A673 (cell line): ENCODE data around the gene TRRAP. TPM values are rescaled to one million over a fixed set of nuclear protein-coding genes. Genes with fewer than 3 reads are reported as not detected.
A peak's percentile ranks its signal among the peaks of the same experiment; 100 is the strongest.

Experiments used
- BruUV-seq: library from RNA; stranded (reverse); fragments of 400-500 nt; replicated peaks from 2 replicates; lab custom pipeline; 2021; lab: Mats Ljungman, UMichigan
- CTCF ChIA-PET: fragments of 300-600 bp; sonication (Branson Sonifier 250); formaldehyde crosslinking; loops from one replicate; lab custom pipeline; 2022; ENCODE audit warnings: antibody characterized with exemption; lab: Charles Lee
- POLR2A ChIA-PET: fragments of 300-600 bp; sonication (Branson Sonifier 250); formaldehyde crosslinking; loops from one replicate; lab custom pipeline; 2022; ENCODE audit warnings: antibody characterized with exemption; ENCODE audit not compliant: low non-redundant PET; lab: Charles Lee
- DNase-seq: peaks from one replicate; pipeline ENCODE4 v3.0.0-alpha.2; 2015; ENCODE audit warnings: low spot score
- H3K27ac ChIP-seq: fragments of 200-600 bp; sonication (generic); 2 replicates; pipeline ENCODE4 v1.5.1; 2016; ENCODE audit warnings: mixed run types, low read depth, mild to moderate bottlenecking, mixed read lengths, antibody characterized with exemption, low read length; ENCODE audit not compliant: poor library complexity, severe bottlenecking
- H3K27me3 ChIP-seq: fragments of 200-600 bp; sonication (generic); replicated peaks from 2 replicates; pipeline ENCODE4 v1.6.1; 2017; ENCODE audit warnings: mixed run types, low read depth, mild to moderate bottlenecking, mixed read lengths, antibody characterized with exemption, low read length; ENCODE audit not compliant: insufficient read depth, poor library complexity
- H3K36me3 ChIP-seq: fragments of 200-600 bp; sonication (generic); 2 replicates; pipeline ENCODE4 v1.6.1; 2016; ENCODE audit warnings: mixed run types, mild to moderate bottlenecking, mixed read lengths, antibody characterized with exemption, low read length; ENCODE audit not compliant: insufficient read depth, poor library complexity, severe bottlenecking
- H3K4me1 ChIP-seq: fragments of 200-600 bp; sonication (generic); 2 replicates; pipeline ENCODE4 v1.6.1; 2017; ENCODE audit warnings: mixed run types, mild to moderate bottlenecking, mixed read lengths, antibody characterized with exemption, low read length; ENCODE audit not compliant: insufficient read depth, poor library complexity, severe bottlenecking
- H3K4me3 ChIP-seq: fragments of 200-600 bp; sonication (generic); 2 replicates; pipeline ENCODE4 v1.5.1; 2016; ENCODE audit warnings: low read depth, mixed run types, mild to moderate bottlenecking, mixed read lengths, low read length; ENCODE audit not compliant: poor library complexity, severe bottlenecking
- H3K9me3 ChIP-seq: fragments of 200-600 bp; sonication (generic); 2 replicates; pipeline ENCODE4 v1.6.1; 2016; ENCODE audit warnings: mixed run types, low read depth, mild to moderate bottlenecking, mixed read lengths, antibody characterized with exemption, low read length; ENCODE audit not compliant: poor library complexity, severe bottlenecking
- EZH2 ChIP-seq: fragments of 200-600 bp; sonication (generic); IDR thresholded peaks from 2 replicates; pipeline ENCODE4 v1.6.1; 2017; ENCODE audit warnings: borderline replicate concordance, low read depth, mild to moderate bottlenecking, mixed read lengths, antibody characterized with exemption, low read length; ENCODE audit not compliant: poor library complexity, severe bottlenecking
- intact Hi-C: fragments of 100-400 bp; cut with micrococcal nuclease; formaldehyde crosslinking; loops from one replicate; pipeline ENCODE4 v1.10.0; 2022; ENCODE audit not compliant: unreplicated experiment
- total RNA-seq: library from RNA; stranded (reverse); gene quantifications from 2 replicates; pipeline ENCODE4 v1.2.3, GENCODE V29; 2021
- TF ChIP-seq, protein P1 (sequence below): fragments of 300-800, 200-600 bp; sonication (generic); conservative IDR thresholded peaks from 2 replicates; pipeline ENCODE4 v1.5.1; 2017; ENCODE audit warnings: low read depth, mild to moderate bottlenecking, antibody characterized with exemption, low read length, moderate library complexity, mixed read lengths

TRRAP gene
- total RNA-seq, 1 experiment from 2014 or later = 50.2 TPM

GRCh38 chr7:99011341-99011705 is 133.0 kb downstream of the TRRAP start:
- Histone ChIP-seq H3K27ac (no peak overlapping the region), H3K36me3 (peaks cover 63% of the 10 kb centered on the region), H3K4me3 (no peak overlapping the region), H3K9me3 (no peaks in the 10 kb centered on the region), H3K4me1 (no peaks in the 10 kb centered on the region), H3K27me3 (no peaks in the 10 kb centered on the region)
- no peak for DNase-seq
- no TSS peak for BruUV-seq
- ChIA-PET CTCF (no interaction called here), POLR2A (no interaction called here)
- intact Hi-C loops = no loop called here
- TF ChIP-seq, protein P1, sequence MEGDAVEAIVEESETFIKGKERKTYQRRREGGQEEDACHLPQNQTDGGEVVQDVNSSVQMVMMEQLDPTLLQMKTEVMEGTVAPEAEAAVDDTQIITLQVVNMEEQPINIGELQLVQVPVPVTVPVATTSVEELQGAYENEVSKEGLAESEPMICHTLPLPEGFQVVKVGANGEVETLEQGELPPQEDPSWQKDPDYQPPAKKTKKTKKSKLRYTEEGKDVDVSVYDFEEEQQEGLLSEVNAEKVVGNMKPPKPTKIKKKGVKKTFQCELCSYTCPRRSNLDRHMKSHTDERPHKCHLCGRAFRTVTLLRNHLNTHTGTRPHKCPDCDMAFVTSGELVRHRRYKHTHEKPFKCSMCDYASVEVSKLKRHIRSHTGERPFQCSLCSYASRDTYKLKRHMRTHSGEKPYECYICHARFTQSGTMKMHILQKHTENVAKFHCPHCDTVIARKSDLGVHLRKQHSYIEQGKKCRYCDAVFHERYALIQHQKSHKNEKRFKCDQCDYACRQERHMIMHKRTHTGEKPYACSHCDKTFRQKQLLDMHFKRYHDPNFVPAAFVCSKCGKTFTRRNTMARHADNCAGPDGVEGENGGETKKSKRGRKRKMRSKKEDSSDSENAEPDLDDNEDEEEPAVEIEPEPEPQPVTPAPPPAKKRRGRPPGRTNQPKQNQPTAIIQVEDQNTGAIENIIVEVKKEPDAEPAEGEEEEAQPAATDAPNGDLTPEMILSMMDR = no peak
- no peak for TF ChIP-seq EZH2

DNA sequence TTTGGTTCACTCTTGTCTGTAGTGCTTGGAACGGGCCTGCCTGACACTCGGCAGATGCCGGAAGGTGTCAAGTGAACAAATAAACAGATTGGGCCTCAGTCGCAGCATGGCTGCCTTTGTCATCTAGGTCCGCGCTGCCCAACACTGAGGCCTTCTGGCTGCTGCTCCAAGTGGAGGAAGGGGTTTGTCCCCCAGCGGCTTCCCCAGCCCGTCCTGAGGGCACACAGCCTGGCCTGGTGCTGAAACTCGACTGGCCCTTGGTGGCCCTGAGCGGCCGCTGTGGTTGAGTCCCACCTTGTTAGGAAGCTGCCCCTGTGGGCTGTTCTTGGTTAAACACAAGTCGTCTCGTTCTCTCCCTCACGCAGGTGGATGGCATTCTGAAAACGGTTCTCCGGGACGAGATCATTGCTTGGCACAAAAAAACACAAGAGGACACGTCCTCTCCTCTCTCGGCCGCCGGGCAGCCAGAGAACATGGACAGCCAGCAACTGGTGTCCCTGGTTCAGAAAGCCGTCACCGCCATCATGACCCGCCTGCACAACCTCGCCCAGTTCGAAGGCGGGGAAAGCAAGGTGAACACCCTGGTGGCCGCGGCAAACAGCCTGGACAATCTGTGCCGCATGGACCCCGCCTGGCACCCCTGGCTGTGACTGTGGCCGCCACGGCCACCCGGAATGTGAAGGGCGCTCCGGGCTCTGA is 133.5 kb downstream of the TRRAP start:
- intact Hi-C loops = no loop called here
- TF ChIP-seq EZH2 = no peak
- Histone ChIP-seq H3K36me3 (peaks cover 57% of the 10 kb centered on the region), H3K27me3 (no peaks in the 10 kb centered on the region), H3K27ac (no peak overlapping the region), H3K9me3 (no peaks in the 10 kb centered on the region), H3K4me1 (no peaks in the 10 kb centered on the region), H3K4me3 (no peak overlapping the region)
- ChIA-PET CTCF (no interaction called here), POLR2A (no interaction called here)
- no peak for DNase-seq
- no TSS peak for BruUV-seq

DNA sequence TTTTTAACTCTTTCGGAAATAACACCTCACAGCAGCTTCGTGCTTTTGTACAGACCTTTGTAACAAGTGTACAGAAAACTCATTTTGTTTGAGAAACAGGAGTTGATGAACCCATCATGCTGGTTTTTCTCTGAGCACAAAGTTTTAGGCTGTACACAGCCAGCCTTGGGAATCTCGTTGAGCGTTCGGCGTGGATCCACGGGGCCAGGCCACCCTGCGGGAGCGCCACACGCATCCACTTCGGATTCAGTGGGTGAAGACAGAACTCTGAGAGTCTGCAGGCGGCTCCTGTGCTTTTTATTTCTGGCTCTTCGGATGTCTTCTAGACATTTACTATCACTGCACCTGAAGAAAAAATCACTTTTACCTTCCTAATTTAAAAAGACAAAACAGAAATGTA is 134.4 kb downstream of the TRRAP start:
- H3K4me3 ChIP-seq = no peak overlapping the region
- no peak overlapping the region for H3K27ac ChIP-seq
- peaks cover 54% of the 10 kb centered on the region for H3K36me3 ChIP-seq
- ChIA-PET POLR2A (no interaction called here), CTCF (no interaction called here)
- TF ChIP-seq, protein P1 = no peak
- no peak for TF ChIP-seq EZH2
- no peaks in the 10 kb centered on the region for H3K27me3 ChIP-seq
- DNase-seq = no peak
- TSS peak; percentile 56 for BruUV-seq
- no peaks in the 10 kb centered on the region for H3K4me1 ChIP-seq
- no peaks in the 10 kb centered on the region for H3K9me3 ChIP-seq
- intact Hi-C loops = no loop called here
